Neural cell (in vitro differentiated cells): ENCODE data around the gene RBSN.
"Not testable (repeated sequence)": the region's sequence is repeated elsewhere in the genome, so short reads cannot be mapped to it uniquely, and the experiment has no call there.

ENCODE experiments used
- CTCF ChIP-seq: fragments of 450-650 bp; IDR thresholded peaks from 2 replicates; pipeline ENCODE4 v1.5.1; 2014; ENCODE audit warnings: antibody characterized with exemption, mild to moderate bottlenecking, moderate library complexity; ENCODE audit not compliant: poor library complexity, severe bottlenecking
- EP300 ChIP-seq: fragments of 450-650 bp; conservative IDR thresholded peaks from 2 replicates; pipeline ENCODE4 v1.6.1; 2014; ENCODE audit warnings: antibody characterized with exemption, mild to moderate bottlenecking, moderate library complexity; ENCODE audit not compliant: poor library complexity, severe bottlenecking
- EZH2 ChIP-seq: fragments of 200-600, 300-800 bp; shearing (Covaris generic), sonication (generic); IDR thresholded peaks from 2 replicates; pipeline ENCODE4 v1.6.1; 2014; ENCODE audit warnings: antibody characterized with exemption, low read length, borderline replicate concordance, mild to moderate bottlenecking; ENCODE audit not compliant: insufficient read depth, poor library complexity, severe bottlenecking
- MXI1 ChIP-seq: fragments of 450-650 bp; conservative IDR thresholded peaks from 2 replicates; pipeline ENCODE4 v1.6.1; 2014; ENCODE audit warnings: antibody characterized with exemption, mild to moderate bottlenecking; ENCODE audit not compliant: poor library complexity, severe bottlenecking
- POLR2AphosphoS5 ChIP-seq: IDR thresholded peaks from 2 replicates; pipeline ENCODE4 v1.6.1; 2012
- RAD21 ChIP-seq: fragments of 450-650 bp; conservative IDR thresholded peaks from 2 replicates; pipeline ENCODE4 v1.6.1; 2014; ENCODE audit warnings: antibody characterized with exemption, mild to moderate bottlenecking, moderate library complexity
- REST ChIP-seq: IDR thresholded peaks from 2 replicates; pipeline ENCODE4 v1.6.1; 2012; ENCODE audit warnings: borderline replicate concordance
- SMC3 ChIP-seq: fragments of 450-650 bp; conservative IDR thresholded peaks from 2 replicates; pipeline ENCODE4 v1.6.1; 2014; ENCODE audit warnings: antibody characterized with exemption, mild to moderate bottlenecking, moderate library complexity; ENCODE audit not compliant: poor library complexity
- TAF1 ChIP-seq: IDR thresholded peaks from 2 replicates; pipeline ENCODE4 v1.6.1; 2012; ENCODE audit warnings: low read depth

GRCh38 chr3:15136885-15137284 is 37.9 kb upstream of the RBSN start:
- not testable (repeated sequence) for TF ChIP-seq CTCF, REST, EP300, POLR2AphosphoS5, TAF1, EZH2, SMC3, MXI1, RAD21
